ENCODE measurements around the gene SUPT20H.
"Not testable (repeated sequence)": the region's sequence is repeated elsewhere in the genome, so short reads cannot be mapped to it uniquely, and the experiment has no call there.

The SUPT20H gene

GRCh38 chr13:37069597-37070103 is 10.2 kb upstream of the SUPT20H start:
- DNase-seq, result no peak

- no peak for DNase-seq
Measured at GRCh38 chr13:37068962-37069361, 9.5 kb upstream of the SUPT20H start.

GRCh38 chr13:37067874-37068273 is 8.4 kb upstream of the SUPT20H start:
- DNase-seq, result no peak

GRCh38 chr13:37065890-37066526 is 6.5 kb upstream of the SUPT20H start:
- no peak for DNase-seq

GRCh38 chr13:37059848-37060192 is 332 bp upstream of the SUPT20H start:
- DNase-seq, result no peak

- not testable (repeated sequence) for DNase-seq
Measured at GRCh38 chr13:37056228-37056627, 3.3 kb downstream of the SUPT20H start.

- not testable (repeated sequence) for DNase-seq
Measured at GRCh38 chr13:37053111-37053510, 6.4 kb downstream of the SUPT20H start.

- no peak for DNase-seq
Measured at GRCh38 chr13:37049810-37050209, 9.7 kb downstream of the SUPT20H start.

GRCh38 chr13:37047846-37048245 is 11.6 kb downstream of the SUPT20H start:
- no peak for DNase-seq

GRCh38 chr13:37047032-37047431 is 12.5 kb downstream of the SUPT20H start:
- no peak for DNase-seq

GRCh38 chr13:37046062-37046461 is 13.4 kb downstream of the SUPT20H start:
- DNase-seq, result no peak

- DNase-seq, result no peak
Measured at GRCh38 chr13:37040789-37041188, 18.7 kb downstream of the SUPT20H start.

GRCh38 chr13:37039896-37040295 is 19.6 kb downstream of the SUPT20H start:
- no peak for DNase-seq

- no peak for DNase-seq
Measured at GRCh38 chr13:37037241-37037640, 22.2 kb downstream of the SUPT20H start.

GRCh38 chr13:37029617-37030016 is 29.9 kb downstream of the SUPT20H start:
- no peak for DNase-seq

- no peak for DNase-seq
Measured at GRCh38 chr13:37027639-37028038, 31.8 kb downstream of the SUPT20H start.

- no peak for DNase-seq
Measured at GRCh38 chr13:37026771-37027170, 32.7 kb downstream of the SUPT20H start.

- DNase-seq, result no peak
Measured at GRCh38 chr13:37023871-37024270, 35.6 kb downstream of the SUPT20H start.

GRCh38 chr13:37014609-37015008 is 44.9 kb downstream of the SUPT20H start:
- no peak for DNase-seq

- DNase-seq, result no peak
Measured at GRCh38 chr13:37011788-37012187, 47.7 kb downstream of the SUPT20H start.

- no peak for DNase-seq
Measured at GRCh38 chr13:37011002-37011401, 48.5 kb downstream of the SUPT20H start.

GRCh38 chr13:37010424-37010823 is 49.1 kb downstream of the SUPT20H start:
- no peak for DNase-seq

GRCh38 chr13:37009692-37010091 is 49.8 kb downstream of the SUPT20H start:
- no peak for DNase-seq

- no peak for DNase-seq
Measured at GRCh38 chr13:37001921-37002250, 57.6 kb downstream of the SUPT20H start.

GRCh38 chr13:36999054-36999714 is 60.3 kb downstream of the SUPT20H start, which contains the start of gene ALG5:
Gene ALG5 (minus strand): TSS chr13:36999340. CDS start chr13:36999300, 40 bp downstream.
- peak; percentile 72 for DNase-seq

Data from NCI-H2171 (cell line).